Ishikawa (cell line): ENCODE measurements around the gene PRRC2B.

Experiments used
- EP300 ChIP-seq: IDR thresholded peaks from 2 replicates; pipeline ENCODE4 v1.6.1; 2012; ENCODE audit warnings: borderline replicate concordance
- FOXM1 ChIP-seq: IDR thresholded peaks from 2 replicates; pipeline ENCODE4 v1.6.1; 2012; ENCODE audit warnings: low read depth, borderline replicate concordance
- RAD21 ChIP-seq: IDR thresholded peaks from 2 replicates; pipeline ENCODE4 v1.6.1; 2012; ENCODE audit warnings: low read depth
- TAF1 ChIP-seq: IDR thresholded peaks from 2 replicates; pipeline ENCODE4 v1.6.1; 2012; ENCODE audit warnings: low read depth, mild to moderate bottlenecking
- TEAD4 ChIP-seq: IDR thresholded peaks from 2 replicates; pipeline ENCODE4 v1.6.1; 2012
- YY1 ChIP-seq: IDR thresholded peaks from 2 replicates; pipeline ENCODE4 v1.6.1; 2012; ENCODE audit warnings: low read depth

DNA sequence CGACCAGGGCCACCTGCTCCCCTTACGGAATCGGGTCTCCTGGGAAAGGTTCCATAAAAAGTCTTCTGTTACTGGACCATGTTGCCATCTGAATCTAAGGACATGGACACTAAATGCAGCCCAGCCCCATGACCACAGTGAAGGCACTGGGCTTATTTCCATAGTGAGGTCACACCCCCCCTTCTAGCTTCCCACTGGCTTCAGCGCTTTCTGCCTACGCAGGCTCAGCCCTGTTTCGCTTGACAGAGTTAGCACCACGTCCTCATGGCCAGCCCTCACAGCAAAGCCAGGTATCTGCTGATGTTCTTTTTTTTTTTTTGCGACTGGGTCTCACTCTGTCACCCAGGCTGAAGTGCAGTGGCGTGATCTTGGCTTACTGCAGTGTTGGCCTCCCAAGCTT lies 123.0 kb downstream of the PRRC2B start:
- TF ChIP-seq TAF1 = no peak
- no peak for TF ChIP-seq YY1
- TF ChIP-seq EP300 = no peak
- no peak for TF ChIP-seq TEAD4
- TF ChIP-seq RAD21 = no peak
- no peak for TF ChIP-seq FOXM1
